Astrocyte of the spinal cord (primary cell): ENCODE measurements around the gene PTK6.
A peak's percentile ranks its signal among the peaks of the same experiment; 100 is the strongest.

Experiments
- DNase-seq: peaks from one replicate; pipeline ENCODE4 v3.0.0; 2011; ENCODE audit warnings: low read depth, low spot score
- H3K4me3 ChIP-seq: 2 replicates; pipeline ENCODE4 v1.5.1; 2011; ENCODE audit warnings: low read depth, mild to moderate bottlenecking, low read length, moderate library complexity
- in situ Hi-C: cut with HindIII; loops from 2 replicates; pipeline ENCODE4 v1.10.0; 2017; ENCODE audit warnings: low sequenced_read_pairs
- TF ChIP-seq, protein P1 (sequence below): IDR thresholded peaks from 2 replicates; pipeline ENCODE4 v1.5.1; 2012; ENCODE audit warnings: low read depth, mild to moderate bottlenecking, low read length, inconsistent platforms

Gene PTK6

DNA sequence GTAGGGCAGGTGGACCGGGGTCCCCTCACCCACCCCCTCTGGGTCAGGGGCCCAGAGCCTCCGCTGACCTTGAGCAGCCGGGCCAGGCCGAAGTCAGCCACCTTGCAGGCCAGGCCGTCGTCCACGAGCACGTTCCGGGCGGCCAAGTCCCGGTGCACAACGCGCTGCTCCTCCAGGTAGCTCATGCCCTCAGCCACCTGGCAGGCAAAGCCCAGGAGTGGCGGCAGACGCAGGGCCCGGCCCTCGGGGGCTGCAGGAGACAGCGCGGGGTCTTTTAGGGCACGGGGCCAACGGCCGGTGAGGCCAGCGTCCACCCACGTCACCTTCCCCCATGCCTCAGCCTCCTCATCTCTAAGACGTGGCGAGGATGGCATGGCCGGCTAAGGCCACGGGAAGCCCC is 4.2 kb upstream of the PTK6 start:
- TF ChIP-seq, protein P1, sequence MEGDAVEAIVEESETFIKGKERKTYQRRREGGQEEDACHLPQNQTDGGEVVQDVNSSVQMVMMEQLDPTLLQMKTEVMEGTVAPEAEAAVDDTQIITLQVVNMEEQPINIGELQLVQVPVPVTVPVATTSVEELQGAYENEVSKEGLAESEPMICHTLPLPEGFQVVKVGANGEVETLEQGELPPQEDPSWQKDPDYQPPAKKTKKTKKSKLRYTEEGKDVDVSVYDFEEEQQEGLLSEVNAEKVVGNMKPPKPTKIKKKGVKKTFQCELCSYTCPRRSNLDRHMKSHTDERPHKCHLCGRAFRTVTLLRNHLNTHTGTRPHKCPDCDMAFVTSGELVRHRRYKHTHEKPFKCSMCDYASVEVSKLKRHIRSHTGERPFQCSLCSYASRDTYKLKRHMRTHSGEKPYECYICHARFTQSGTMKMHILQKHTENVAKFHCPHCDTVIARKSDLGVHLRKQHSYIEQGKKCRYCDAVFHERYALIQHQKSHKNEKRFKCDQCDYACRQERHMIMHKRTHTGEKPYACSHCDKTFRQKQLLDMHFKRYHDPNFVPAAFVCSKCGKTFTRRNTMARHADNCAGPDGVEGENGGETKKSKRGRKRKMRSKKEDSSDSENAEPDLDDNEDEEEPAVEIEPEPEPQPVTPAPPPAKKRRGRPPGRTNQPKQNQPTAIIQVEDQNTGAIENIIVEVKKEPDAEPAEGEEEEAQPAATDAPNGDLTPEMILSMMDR, result no peak
- in situ Hi-C loops, result no loop called here
- no peak overlapping the region for H3K4me3 ChIP-seq
- no peak for DNase-seq

DNA sequence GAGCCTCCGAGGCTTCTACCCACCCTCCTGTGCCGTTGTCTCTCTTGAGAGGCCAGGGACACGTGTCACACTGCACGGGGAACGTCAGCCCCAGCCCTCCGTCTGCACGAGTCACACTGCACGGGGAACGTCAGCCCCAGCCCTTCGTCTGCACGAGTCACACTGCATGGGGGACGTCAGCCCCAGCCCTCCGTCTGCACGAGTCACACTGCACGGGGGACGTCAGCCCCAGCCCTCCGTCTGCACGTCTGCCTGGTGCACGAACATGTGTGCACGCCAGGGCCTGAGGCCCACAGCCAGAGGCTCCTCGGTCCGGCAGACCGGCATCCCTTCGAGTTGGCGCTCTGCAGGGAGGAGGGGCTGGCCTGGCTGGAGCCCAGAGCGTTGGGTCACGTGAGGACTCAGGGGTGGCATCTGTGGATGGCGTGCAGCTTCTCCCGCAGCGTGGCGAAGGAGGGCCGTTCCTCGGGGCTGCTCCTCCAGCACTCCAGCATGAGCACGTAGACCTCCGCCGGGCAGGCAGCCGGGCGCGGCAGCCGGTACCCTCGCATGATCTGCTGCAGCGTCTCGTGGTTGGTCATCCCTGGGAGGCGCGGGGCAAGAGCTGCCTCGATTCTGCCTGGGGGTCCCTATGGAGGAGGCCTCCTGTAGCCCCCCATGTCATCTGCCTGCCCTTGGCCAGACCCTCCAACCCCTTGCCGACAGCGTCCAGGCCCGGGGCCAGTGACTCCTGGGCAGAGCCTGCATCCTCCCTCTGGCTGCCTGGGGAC is 3.4 kb upstream of the PTK6 start:
- DNase-seq, result no peak
- TF ChIP-seq, protein P1, result no peak
- in situ Hi-C loops, result no loop called here
- no peak overlapping the region for H3K4me3 ChIP-seq

DNA sequence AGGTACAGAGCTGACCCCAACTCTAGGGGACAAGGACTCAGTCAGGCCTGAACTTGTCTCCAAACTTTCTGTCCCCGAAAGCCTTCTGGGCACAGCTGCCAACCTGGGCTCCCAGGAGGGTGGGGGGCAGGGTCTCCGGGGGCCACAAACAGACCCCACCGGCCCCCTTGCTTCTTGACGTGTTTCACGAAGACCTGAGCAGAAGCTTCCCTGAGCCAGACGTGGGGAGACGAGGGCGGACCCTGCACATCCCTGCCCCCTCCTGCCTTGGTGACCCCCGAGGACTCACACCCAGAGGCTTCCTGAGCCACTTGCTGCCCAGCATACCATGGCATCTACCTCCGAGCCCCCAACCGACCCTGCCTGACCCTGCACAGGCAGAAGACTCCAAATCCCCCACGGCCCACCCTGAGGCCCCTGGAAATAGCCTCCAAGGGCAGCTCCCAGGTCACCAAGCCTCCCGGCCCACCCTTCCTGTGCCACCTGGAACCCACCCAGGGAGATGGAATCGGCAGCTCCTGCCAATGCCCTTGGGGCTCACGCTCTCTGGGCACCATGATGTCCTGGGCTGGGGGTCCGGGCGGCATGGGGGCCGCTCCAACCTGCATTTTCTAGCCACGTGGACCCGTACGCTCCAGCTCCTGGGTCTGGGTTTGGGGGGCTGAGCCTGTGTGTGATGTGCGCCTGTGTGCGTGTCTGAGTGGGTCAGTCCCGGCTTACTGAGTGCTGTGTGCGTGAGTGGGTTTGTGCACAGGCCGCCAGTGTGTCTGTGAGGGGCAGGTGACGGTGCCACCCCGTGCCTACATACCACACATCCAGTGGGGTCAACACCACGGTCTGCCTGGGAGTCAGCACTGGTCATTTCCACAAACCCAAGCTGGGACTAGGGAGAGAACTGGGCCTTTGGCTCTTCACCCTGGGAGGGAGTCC is 2.5 kb upstream of the PTK6 start:
- TF ChIP-seq, protein P1, result no peak
- no peak for DNase-seq
- H3K4me3 ChIP-seq, result no peak overlapping the region

DNA sequence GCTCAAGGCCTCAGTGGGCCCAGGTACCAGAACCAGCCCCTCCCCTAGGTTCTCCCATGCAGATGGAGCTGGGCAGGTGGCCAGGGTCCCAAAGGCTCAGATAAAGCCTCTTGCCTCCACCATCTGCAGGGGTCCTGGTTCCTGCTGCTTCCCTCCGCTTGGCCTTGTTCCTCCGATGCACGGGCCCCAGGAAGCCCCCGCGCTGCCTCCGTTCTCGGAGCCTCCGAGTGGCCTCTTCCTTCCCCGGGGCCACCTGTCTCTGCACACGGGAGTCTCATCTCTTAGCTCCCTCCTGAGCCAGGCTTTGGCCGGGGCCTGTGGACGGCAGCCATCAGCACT is 1.9 kb upstream of the PTK6 start:
- DNase-seq, result no peak
- TF ChIP-seq, protein P1, result no peak
- in situ Hi-C loops, result no loop called here
- no peak overlapping the region for H3K4me3 ChIP-seq

More for the DNA sequence above, 2.5 kb upstream of the PTK6 start:
- in situ Hi-C loops, result no loop called here

DNA sequence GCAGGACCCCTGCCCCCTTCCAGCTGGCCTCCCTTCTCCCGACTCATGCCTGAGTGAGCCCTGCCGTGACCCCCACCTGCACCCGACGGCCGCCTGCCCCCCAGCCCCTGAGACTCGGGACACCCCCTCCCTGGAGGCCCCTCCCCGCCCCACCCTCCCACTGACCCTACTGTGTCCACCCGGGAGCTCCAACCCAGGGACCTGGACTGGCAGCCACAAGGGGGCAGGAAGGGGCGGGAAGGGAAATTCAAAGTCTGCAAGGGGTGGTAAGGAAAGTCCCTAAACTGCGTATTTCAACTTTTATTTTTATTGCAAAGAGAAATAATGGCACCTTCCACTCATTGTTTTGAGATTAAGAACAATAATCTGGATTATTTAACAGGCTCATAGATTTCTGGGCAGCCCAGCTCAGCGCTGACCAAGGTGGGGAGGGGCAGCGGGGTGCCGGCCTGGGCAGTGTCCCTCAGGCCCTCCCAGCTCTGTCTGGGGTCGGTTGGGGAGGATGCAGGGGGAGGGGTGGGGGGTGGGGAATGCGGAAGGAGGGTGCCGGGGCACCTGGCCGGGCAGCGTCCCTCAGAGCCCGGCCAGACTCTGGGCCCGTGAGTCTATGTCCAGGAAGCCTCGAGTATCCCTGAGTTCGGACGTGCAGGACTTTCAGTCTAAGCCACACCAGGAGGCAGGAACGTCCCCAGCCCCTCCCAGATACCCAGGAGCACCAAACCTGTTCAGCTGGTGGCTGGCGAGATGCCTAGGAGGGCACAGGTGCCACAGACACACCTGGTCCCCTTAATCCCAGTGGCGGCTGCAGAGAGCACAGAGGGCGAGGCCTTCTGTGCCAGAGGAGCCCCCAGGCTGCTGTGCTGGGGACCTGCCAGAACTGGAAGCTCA is 1.3 kb upstream of the PTK6 start:
- H3K4me3 ChIP-seq, result peak overlapping the region; percentile 21
- TF ChIP-seq, protein P1, result no peak
- in situ Hi-C loops, result no loop called here
- no peak for DNase-seq
